DMS 273 (cell line): ENCODE results near the gene SLC15A3.
A peak's percentile ranks its signal among the peaks of the same experiment; 100 is the strongest.

ENCODE experiments used
- DNase-seq: peaks from one replicate; lab custom pipeline; 2025; ENCODE audit not compliant: unreplicated experiment; lab: John Stamatoyannopoulos, UW

The SLC15A3 gene

DNA sequence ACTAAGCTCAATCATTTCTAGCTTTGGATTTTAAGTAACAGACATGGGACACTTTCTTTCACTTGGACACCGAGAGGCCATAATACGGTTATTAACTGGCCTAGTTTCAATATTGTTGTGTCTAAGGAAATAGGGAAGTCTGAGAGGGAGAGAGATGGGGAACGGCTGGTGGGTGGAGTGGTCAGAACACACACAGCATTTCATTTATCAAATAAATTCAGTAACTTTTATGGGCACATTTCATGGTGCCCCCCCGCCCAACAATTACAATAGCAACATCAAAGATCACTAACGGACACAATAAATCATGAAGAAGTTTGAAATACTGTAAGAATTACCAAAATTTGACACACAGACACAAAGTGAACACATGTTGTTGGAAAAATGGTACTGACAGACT, 56.3 kb downstream of the SLC15A3 start:
- no peak for DNase-seq

DNA sequence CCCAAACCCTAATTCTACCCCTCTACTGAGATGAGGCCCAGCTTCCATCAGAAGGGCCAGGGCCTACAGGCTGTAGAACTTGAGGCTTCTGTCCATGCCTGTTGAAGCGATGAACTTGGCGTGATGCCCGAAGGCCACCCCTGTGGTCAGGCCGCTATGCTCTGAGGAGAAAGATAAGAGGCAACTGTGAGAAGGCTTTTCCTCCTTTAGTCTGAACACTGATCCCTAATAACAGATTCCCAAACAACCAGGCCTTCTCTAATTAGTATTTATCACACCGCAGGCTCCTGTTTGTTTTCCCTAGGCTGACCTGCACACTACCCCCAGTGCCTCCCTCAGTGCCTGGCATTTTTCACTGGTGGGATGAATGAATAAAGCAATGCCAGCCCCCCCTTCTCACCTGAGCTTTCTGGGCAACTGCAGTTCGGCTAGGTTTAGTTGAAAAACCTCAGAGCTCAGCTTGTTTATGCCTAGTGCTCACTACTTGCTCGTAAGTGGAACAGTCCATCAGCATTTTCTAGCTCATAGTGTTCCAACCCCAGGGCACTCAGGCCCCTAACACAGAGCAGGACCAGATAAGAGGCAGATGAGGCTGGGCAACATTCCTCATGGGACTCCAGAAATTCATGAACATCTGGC, 60.8 kb downstream of the SLC15A3 start:
- peak; percentile 46 for DNase-seq

DNA sequence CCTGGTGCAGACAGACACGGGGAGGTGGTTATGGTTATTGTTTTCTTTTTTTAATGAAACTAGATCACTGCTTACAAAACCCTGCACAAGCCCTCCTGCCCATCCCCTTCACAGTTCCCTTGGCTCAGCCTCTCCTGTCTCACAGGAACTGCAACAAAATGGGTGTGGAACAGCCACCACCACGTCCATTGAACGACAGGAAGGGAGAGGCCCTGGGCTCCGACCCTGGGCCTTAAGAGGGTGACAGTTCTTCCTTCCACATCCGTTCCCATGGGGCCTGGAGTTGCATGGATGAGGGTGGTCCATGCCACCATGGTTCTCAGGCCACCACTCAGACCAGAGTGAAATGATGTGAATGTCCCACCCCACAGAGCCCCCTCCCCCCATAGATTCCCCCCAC, 61.3 kb downstream of the SLC15A3 start:
- DNase-seq = no peak

DNA sequence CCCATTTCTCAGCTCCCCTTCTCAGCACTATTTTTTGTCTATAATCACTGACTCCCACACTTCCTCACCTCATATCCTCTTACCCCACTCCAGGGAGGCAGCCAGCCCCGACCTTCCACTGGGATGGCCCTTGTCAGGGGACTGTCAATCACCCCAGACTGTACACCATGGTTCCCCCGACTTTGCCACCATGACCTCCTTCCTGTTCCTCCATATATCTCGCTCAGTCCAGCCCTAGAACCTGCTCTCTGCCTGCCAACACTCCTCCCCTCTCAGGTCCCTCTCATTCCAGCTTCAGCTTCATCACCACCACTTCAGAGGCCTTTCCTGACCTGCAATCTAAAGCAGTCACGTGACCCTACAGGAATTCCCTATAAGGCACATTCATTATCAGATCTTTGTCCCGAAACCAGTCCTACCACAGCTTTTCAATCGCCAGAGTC, 62.1 kb downstream of the SLC15A3 start:
- no peak for DNase-seq

DNA sequence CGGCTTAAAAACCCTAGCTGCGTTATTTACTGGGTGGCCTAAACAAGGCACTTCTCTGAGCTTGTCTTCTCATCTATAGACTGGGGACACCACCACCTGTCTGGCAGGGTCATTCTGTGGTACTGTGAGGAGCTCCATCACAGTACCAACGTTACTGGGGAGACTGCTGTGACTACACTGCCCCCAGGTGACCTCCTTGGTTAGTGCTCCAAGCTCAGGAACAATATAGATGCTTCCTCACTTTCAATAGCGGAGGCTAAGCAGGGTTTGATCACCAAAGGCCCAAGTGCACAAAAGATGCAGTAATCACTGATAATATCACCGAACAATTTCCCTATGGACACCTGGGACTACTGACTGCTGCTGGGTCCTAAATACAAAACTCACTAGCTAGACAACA, 64.4 kb downstream of the SLC15A3 start:
- peak; percentile 81 for DNase-seq
